Stimulated activated CD8-positive, alpha-beta memory T cell treated with anti-CD3 and anti-CD28 coated beads, Interleukin-7, amount 100 ng/mL, for 4 hours (primary cell): Measurements from ENCODE around the gene CDC42BPB.
"Not testable (repeated sequence)": the region's sequence is repeated elsewhere in the genome, so short reads cannot be mapped to it uniquely, and the experiment has no call there.

Experiments used
- DNase-seq, 2 donors: peaks; one replicate each; pipeline ENCODE4 v3.0.0-alpha.2; 2020; ENCODE audit warnings: low read depth in 2 of 2

CDC42BPB gene

GRCh38 chr14:102900631-102901571 is 156.4 kb downstream of the CDC42BPB start:
- DNase-seq, result no peak

DNA sequence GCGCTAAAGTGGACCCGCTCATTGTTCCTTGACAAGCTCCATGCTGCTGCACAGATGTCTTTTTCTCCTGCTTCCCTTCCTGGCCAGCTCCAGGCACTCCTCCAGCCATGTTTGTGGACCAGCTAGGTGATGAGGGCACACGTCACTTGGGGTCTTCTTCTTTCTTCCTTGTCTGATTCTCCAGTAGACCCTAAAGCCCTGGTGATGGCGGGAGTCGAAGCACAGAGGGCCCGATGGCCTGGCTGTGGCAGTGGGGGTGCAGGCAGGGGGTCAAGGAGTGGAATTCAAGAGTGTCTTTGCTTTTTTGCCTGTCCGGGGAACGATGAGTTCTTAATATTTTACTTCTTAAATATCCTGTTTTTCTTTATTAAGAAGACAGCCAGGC is 157.8 kb downstream of the CDC42BPB start:
- no peak for DNase-seq

DNA sequence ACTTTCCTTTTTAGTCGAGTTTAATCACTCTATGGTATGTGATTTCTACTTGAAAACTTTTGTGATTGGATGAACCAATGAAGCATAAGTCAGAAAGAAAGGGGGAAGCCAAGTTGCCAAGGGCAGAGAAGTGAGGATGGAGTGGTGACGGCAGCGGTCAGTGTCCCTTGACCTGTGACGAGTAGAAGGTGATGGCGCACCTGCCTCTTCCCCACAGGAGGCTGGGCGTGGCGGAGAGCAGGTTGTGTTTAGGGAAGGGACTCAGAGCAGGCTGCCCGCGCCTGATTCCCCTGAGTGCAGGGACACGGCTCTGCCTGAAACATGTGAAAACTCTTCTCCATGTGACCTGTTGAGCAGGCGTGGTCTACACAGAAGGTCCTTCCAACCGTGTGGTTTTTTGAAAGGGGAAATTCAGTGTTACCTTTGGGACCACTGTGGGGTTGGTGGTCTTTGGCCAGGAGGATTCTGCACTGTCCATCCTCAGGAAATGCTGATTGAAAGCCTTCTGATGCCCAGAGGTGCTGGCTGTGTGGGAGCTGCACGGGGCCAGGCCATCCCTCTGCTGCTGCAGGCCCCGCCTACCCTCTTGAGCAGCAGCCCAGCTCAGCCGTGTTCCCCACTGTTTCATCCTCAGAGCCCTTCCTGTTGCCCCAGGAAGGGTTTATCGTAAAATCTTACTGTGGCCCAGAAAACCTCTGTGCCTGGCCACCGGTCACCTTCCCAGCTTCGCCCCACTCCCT is 158.4 kb downstream of the CDC42BPB start:
- no peak for DNase-seq

DNA sequence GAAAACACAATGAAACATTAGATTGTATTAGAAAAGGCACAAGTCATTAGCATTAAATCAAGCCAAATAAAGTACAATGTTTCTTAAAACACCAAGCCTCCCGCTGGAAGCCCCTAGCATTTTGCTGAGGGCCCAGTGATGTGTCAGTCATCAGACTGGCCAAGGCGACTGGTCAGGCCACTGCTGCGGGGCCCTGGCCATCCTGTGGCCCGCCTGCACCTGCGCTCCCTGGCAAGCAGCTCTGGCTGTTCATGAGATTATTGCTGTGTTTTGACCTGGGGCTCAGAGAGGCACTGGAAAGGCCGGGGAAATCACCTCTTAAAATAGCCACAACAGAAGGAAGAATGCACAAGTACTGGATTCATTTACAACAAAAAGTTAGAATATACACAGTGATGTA is 159.1 kb downstream of the CDC42BPB start:
- no peak for DNase-seq

DNA sequence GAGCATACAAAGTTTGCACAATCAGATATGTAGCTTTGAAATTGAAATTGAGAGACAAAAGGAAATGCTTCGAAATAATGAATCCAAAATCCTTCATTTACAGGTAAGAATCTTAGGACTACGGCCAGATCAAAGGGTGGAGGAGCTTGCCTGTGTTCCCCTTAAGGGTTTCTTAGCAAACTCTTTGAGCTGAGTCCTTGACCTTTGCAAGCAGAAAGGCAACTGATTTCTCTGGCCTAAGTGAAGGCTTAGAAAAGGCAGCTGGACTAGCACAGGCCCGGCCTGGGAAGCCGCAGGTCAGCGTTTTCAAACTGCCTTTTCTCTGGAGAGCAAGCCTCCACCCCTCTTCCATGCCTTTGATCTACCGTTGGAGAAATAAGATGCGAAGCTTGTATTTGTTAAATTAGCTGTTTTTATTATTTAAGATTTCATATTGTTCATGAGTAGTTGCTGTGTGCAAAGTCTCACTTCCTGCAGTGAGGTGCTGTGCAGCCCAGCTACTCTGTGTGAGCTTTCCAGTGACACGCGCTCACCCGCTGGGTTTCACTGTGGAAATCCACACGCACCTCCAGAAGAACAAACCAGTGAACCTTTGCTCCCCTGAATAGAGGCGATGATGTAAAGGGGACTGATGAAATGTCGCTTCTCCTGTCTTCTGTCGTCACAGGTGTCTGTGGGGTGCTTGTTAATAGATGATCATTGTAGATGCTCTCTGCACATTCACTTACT is 159.9 kb downstream of the CDC42BPB start:
- no peak for DNase-seq

GRCh38 chr14:102896735-102897134 is 160.6 kb downstream of the CDC42BPB start:
- not testable (repeated sequence) for DNase-seq

DNA sequence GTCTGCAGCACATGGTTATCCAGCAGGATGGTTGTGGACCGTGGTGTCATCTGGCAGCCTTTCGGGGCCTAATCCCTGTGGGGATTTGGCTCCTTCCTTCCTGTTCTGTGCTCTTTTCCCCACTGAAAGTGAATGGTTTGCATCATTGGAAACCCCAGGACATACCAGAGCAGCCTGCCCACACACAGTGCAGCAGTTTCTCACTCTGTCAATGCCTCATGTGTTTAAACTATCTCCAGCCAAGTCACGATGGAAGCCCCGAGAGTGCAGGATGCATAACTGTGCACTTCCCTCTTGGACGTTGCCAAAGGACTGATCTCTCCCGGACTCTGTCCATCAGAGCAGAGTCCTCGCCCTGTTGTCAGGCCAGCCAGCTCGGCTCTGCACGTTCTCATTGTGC is 163.9 kb downstream of the CDC42BPB start:
- DNase-seq, result no peak

DNA sequence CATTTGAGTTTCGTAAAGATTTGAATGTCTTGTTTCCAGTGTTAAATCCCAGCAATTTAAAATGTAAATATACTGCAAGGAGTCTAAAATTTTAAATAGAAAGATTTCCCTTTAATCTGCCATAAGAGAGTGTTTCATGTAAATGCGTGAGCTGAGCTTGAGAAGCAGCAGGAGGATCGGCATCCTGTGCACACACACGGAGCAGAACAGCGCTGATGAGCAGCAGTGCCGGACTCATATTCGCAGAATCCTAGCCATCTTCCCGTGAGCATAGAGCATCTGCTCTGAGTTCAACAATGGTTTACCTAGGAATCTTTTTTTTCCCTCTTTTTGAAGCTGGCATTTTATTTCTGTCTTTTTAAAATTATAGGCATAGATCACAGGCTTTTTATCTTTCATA is 164.7 kb downstream of the CDC42BPB start:
- no peak for DNase-seq

GRCh38 chr14:102891556-102891955 is 165.8 kb downstream of the CDC42BPB start:
- no peak for DNase-seq

DNA sequence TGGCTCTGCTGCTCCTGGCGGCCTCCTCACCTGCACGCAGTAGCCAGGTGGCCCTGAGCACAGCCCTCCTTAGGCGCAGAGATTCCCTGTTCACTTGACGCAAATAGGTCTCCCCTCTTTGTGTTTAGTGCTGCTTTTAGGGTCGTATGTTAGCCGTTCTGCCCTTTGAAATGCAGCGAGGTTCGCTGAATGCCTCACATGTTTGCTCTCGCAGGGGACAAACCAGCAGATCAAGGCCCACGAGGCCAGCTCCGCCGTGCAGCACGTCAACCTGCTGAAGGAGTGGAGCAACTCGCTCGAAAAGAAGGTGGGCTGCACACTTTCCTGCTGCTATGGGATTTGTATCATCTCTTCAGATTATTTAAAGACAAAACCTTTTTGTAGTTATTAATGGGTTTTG is 166.2 kb downstream of the CDC42BPB start:
- no peak for DNase-seq

DNA sequence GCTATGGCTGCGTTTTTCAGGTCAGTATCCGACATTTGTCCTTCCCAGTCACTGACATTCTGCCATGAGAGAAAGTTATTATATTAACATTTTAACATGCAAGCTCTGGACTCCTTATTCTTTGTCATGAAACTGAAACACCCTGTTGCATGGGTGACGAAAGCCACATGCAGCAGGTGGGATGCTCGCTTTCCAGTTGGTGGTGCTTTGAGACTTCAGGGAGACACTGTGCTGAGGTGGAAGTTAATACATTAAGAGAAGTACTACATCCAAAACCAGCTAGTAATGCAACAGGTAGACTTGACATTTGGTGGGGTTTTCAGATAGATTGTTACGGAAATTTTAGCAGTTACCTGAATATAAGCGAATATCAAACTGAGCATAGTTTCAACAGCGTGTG is 167.7 kb downstream of the CDC42BPB start:
- DNase-seq, result no peak

DNA sequence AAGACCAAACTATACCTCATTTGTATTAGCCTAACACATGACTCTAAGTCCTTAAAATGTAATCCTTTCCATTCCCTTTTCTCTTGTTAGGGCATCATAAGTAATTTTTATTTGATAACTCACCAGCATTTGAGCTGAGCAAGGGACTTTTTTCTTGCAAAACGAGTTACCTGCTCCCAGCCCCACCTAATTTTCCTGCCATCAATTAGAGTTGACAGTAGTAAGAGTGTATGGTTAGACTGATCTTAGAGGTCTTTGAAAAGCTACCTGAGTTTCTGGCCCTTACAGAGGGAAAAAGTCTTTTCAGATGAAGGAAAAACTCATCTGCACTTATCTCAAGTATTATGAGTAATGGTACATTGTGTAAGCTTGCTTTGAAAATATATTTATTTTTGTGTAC is 168.6 kb downstream of the CDC42BPB start:
- no peak for DNase-seq

- no peak for DNase-seq
Observed at GRCh38 chr14:102885737-102886447, 171.5 kb downstream of the CDC42BPB start.

- no peak for DNase-seq
Observed at GRCh38 chr14:102883554-102883953, 173.8 kb downstream of the CDC42BPB start.

DNA sequence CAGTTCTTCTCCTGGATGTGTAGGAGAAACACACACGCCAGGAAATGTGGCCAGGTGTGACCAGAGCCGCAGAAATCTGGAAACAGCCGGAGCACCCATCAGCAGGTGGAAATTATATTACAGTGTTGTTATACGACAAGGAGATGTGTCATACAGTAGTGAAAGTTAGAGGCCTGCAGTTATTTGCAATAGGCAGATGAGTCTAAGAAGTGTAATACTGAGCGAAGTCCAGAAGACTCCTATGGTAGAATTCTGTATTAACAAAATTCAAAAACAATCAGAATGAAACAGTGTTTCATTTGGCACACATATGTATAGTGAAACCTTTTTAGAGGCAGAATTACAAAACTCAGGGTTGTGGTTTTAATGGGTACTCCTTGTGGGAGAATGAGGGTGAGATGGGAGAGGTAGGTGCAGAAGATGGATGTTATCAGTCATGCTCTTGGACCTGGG is 174.2 kb downstream of the CDC42BPB start:
- DNase-seq, result no peak
